ENCODE measurements around the gene DGKE.

Gene DGKE

DNA sequence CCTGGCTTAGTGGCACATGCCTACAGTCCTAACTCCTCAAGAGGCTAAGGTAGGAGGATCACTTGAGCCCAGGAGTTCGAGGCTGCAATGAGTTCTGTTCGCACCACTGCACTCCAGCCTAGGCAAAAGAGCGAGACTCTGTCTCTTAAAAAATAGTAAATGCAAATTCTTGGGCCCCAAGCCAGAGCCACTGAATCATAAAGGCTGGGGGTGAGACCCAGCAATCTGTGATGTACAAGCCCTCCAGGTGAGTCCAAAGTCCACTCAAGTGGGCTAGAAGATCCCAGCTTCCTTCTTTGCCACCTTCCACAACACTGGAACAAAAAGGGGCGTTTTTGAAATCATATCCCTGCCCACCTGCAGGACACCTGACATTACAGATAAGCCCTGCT, 63.0 kb downstream of the DGKE start:
- Histone ChIP-seq H3K4me2 (ENCODE audit: low read depth, low read length, poor library complexity, severe bottlenecking) (no peak overlapping the region), H3K4me3 (ENCODE audit: low read length, poor library complexity, severe bottlenecking) (no peak overlapping the region), H3K27me3 (ENCODE audit: insufficient read depth, low read length, poor library complexity, severe bottlenecking) (no peaks in the 10 kb centered on the region), H4K20me1 (ENCODE audit: insufficient read depth, low read length, poor library complexity, severe bottlenecking) (no peaks in the 10 kb centered on the region), H2AFZ (ENCODE audit: low read length) (no peak overlapping the region), H3K36me3 (ENCODE audit: insufficient read depth, low read length) (peaks cover 96% of the 10 kb centered on the region; the same call in 1 of the 2 replicates), H3K79me2 (ENCODE audit: insufficient read depth, low read length) (peaks cover 1% of the 10 kb centered on the region; the same call in 1 of the 2 replicates), H3K9me3 (ENCODE audit: insufficient read depth, low read depth, low read length) (no peaks in the 10 kb centered on the region), H3F3A (ENCODE audit: low read depth) (no peaks in the 10 kb centered on the region), H3K4me1 (ENCODE audit: insufficient read depth, low read length, poor library complexity, severe bottlenecking) (no peaks in the 10 kb centered on the region), H3K9me2 (replicated peaks; ENCODE audit: low read depth, low read length) (no peaks in the 10 kb centered on the region), H3K9ac (ENCODE audit: low read depth, low read length, poor library complexity, severe bottlenecking) (no peak overlapping the region)
- TF ChIP-seq EZH2phosphoT487 (IDR thresholded peaks at IDR 0.05; ENCODE audit: borderline replicate concordance): no peak

GRCh38 chr17:56897646-56898424, 63.9 kb downstream of the DGKE start:
- H3K27me3 ChIP-seq (ENCODE audit: insufficient read depth, low read length, poor library complexity, severe bottlenecking): no peaks in the 10 kb centered on the region
- H3K9me2 ChIP-seq (replicated peaks; ENCODE audit: low read depth, low read length): no peaks in the 10 kb centered on the region
- no peaks in the 10 kb centered on the region for H3K4me1 ChIP-seq (ENCODE audit: insufficient read depth, low read length, poor library complexity, severe bottlenecking)
- no peak overlapping the region for H3K9ac ChIP-seq (ENCODE audit: low read depth, low read length, poor library complexity, severe bottlenecking)
- H3K79me2 ChIP-seq (ENCODE audit: insufficient read depth, low read length): peaks cover 10% of the 10 kb centered on the region; the same call in 1 of the 2 replicates
- H3K4me3 ChIP-seq (ENCODE audit: low read length, poor library complexity, severe bottlenecking): no peak overlapping the region
- no peaks in the 10 kb centered on the region for H4K20me1 ChIP-seq (ENCODE audit: insufficient read depth, low read length, poor library complexity, severe bottlenecking)
- H3K36me3 ChIP-seq (ENCODE audit: insufficient read depth, low read length): peaks cover 96% of the 10 kb centered on the region; the same call in 1 of the 2 replicates
- TF ChIP-seq EZH2phosphoT487 (IDR thresholded peaks at IDR 0.05; ENCODE audit: borderline replicate concordance): no peak
- TF ChIP-seq, protein P1, sequence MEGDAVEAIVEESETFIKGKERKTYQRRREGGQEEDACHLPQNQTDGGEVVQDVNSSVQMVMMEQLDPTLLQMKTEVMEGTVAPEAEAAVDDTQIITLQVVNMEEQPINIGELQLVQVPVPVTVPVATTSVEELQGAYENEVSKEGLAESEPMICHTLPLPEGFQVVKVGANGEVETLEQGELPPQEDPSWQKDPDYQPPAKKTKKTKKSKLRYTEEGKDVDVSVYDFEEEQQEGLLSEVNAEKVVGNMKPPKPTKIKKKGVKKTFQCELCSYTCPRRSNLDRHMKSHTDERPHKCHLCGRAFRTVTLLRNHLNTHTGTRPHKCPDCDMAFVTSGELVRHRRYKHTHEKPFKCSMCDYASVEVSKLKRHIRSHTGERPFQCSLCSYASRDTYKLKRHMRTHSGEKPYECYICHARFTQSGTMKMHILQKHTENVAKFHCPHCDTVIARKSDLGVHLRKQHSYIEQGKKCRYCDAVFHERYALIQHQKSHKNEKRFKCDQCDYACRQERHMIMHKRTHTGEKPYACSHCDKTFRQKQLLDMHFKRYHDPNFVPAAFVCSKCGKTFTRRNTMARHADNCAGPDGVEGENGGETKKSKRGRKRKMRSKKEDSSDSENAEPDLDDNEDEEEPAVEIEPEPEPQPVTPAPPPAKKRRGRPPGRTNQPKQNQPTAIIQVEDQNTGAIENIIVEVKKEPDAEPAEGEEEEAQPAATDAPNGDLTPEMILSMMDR (conservative IDR thresholded peaks at IDR 0.05; ENCODE audit: low read length): no peak
- H3F3A ChIP-seq (ENCODE audit: low read depth): no peaks in the 10 kb centered on the region
- H3K9me3 ChIP-seq (ENCODE audit: insufficient read depth, low read depth, low read length): no peaks in the 10 kb centered on the region
- no peak overlapping the region for H2AFZ ChIP-seq (ENCODE audit: low read length)
- no peak overlapping the region for H3K4me2 ChIP-seq (ENCODE audit: low read depth, low read length, poor library complexity, severe bottlenecking)

- no peaks in the 10 kb centered on the region for H3F3A ChIP-seq (ENCODE audit: low read depth)
- H3K9me2 ChIP-seq (replicated peaks; ENCODE audit: low read depth, low read length): no peaks in the 10 kb centered on the region
- H3K36me3 ChIP-seq (ENCODE audit: insufficient read depth, low read length): peaks cover 94% of the 10 kb centered on the region
- H4K20me1 ChIP-seq (ENCODE audit: insufficient read depth, low read length, poor library complexity, severe bottlenecking): no peaks in the 10 kb centered on the region
- H2AFZ ChIP-seq (ENCODE audit: low read length): no peak overlapping the region
- peaks cover 10% of the 10 kb centered on the region; the same call in 1 of the 2 replicates for H3K79me2 ChIP-seq (ENCODE audit: insufficient read depth, low read length)
- H3K27me3 ChIP-seq (ENCODE audit: insufficient read depth, low read length, poor library complexity, severe bottlenecking): no peaks in the 10 kb centered on the region
- no peaks in the 10 kb centered on the region for H3K4me1 ChIP-seq (ENCODE audit: insufficient read depth, low read length, poor library complexity, severe bottlenecking)
- H3K4me2 ChIP-seq (ENCODE audit: low read depth, low read length, poor library complexity, severe bottlenecking): no peak overlapping the region
- H3K4me3 ChIP-seq (ENCODE audit: low read length, poor library complexity, severe bottlenecking): no peak overlapping the region
- no peak overlapping the region for H3K9ac ChIP-seq (ENCODE audit: low read depth, low read length, poor library complexity, severe bottlenecking)
- no peaks in the 10 kb centered on the region for H3K9me3 ChIP-seq (ENCODE audit: insufficient read depth, low read depth, low read length)
- no peak for TF ChIP-seq EZH2phosphoT487 (IDR thresholded peaks at IDR 0.05; ENCODE audit: borderline replicate concordance)
Measured at GRCh38 chr17:56898874-56899273, 64.9 kb downstream of the DGKE start.

- peaks cover 16% of the 10 kb centered on the region; the same call in 1 of the 2 replicates for H3K79me2 ChIP-seq (ENCODE audit: insufficient read depth, low read length)
- H3K9me3 ChIP-seq (ENCODE audit: insufficient read depth, low read depth, low read length): no peaks in the 10 kb centered on the region
- H2AFZ ChIP-seq (ENCODE audit: low read length): no peak overlapping the region
- H3K36me3 ChIP-seq (ENCODE audit: insufficient read depth, low read length): peaks cover 96% of the 10 kb centered on the region
- no peaks in the 10 kb centered on the region for H3K27me3 ChIP-seq (ENCODE audit: insufficient read depth, low read length, poor library complexity, severe bottlenecking)
- no peak overlapping the region for H3K9ac ChIP-seq (ENCODE audit: low read depth, low read length, poor library complexity, severe bottlenecking)
- H3K4me3 ChIP-seq (ENCODE audit: low read length, poor library complexity, severe bottlenecking): no peak overlapping the region
- H3F3A ChIP-seq (ENCODE audit: low read depth): no peaks in the 10 kb centered on the region
- H3K4me2 ChIP-seq (ENCODE audit: low read depth, low read length, poor library complexity, severe bottlenecking): no peak overlapping the region
- no peaks in the 10 kb centered on the region for H3K4me1 ChIP-seq (ENCODE audit: insufficient read depth, low read length, poor library complexity, severe bottlenecking)
- H3K9me2 ChIP-seq (replicated peaks; ENCODE audit: low read depth, low read length): no peaks in the 10 kb centered on the region
- H4K20me1 ChIP-seq (ENCODE audit: insufficient read depth, low read length, poor library complexity, severe bottlenecking): no peaks in the 10 kb centered on the region
- no peak for TF ChIP-seq EZH2phosphoT487 (IDR thresholded peaks at IDR 0.05; ENCODE audit: borderline replicate concordance)
- TF ChIP-seq, protein P1 (conservative IDR thresholded peaks at IDR 0.05; ENCODE audit: low read length): no peak
Measured at GRCh38 chr17:56899403-56899802, 65.5 kb downstream of the DGKE start.

Measured in Loucy (cell line).